SIG-M5 treated with dmso at 0.1 percent for 504 hours (cell line): Measurements from ENCODE around the gene KDM3B.
"Not testable (repeated sequence)": the region's sequence is repeated elsewhere in the genome, so short reads cannot be mapped to it uniquely, and the experiment has no call there.

Experiments used
- DNase-seq: peaks from one replicate; lab custom pipeline; 2025; ENCODE audit not compliant: unreplicated experiment; lab: John Stamatoyannopoulos, UW

KDM3B gene

DNA sequence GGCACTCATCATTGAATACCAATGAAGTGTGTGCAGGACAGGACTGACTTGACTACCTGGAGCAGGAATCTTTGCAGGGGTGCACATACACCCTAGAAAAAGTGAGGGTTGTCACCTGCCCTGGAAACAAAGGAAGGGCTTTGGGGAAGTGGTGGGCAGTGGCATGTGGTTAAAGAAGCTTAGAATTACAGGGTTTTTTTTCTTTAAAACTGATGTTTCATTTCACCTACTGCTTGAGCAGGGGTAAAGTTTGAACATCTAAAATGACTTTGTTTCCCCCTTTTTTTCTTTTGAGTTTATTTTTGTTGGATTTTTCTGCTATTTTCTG, 2.0 kb upstream of the KDM3B start:
- DNase-seq, result no peak

DNA sequence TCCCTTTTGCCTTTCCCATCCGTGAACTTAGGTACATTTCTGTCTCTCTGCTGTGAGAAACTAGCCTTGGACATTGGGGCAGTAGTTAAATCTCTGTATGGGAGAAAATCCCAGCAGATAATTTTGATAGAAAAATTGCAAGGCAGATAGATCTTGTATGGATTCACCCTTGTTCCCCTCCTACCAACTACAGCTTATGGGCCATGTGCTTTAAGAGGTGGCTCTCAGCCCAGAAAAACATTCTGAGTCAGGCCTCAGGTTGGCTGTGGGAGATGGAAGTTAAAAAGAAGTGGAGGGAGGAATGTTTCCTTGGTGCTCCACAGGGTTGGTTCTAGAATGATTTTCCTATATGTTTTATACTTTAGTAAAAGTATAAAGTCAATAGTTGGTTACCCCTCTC, 1.4 kb upstream of the KDM3B start:
- DNase-seq, result no peak

DNA sequence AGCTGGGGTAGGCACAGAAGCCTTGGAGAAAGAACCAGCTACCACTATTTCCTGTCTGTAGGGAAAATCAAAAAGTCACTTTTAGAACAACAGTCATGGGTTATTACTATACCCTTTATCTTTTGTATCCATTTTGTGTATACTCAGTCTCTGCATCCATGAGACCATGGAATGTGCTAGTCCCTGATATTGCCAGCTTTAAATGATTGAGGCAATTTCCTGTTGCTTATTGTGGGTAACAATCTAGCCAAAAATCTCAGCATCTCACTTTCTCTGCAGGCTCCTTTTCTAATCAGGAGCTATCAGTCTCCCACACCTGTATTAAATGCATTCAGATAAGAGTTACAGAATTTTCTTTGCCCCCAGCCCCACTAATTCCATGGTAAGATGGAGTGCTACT, 968 bp upstream of the KDM3B start:
- DNase-seq, result no peak

DNA sequence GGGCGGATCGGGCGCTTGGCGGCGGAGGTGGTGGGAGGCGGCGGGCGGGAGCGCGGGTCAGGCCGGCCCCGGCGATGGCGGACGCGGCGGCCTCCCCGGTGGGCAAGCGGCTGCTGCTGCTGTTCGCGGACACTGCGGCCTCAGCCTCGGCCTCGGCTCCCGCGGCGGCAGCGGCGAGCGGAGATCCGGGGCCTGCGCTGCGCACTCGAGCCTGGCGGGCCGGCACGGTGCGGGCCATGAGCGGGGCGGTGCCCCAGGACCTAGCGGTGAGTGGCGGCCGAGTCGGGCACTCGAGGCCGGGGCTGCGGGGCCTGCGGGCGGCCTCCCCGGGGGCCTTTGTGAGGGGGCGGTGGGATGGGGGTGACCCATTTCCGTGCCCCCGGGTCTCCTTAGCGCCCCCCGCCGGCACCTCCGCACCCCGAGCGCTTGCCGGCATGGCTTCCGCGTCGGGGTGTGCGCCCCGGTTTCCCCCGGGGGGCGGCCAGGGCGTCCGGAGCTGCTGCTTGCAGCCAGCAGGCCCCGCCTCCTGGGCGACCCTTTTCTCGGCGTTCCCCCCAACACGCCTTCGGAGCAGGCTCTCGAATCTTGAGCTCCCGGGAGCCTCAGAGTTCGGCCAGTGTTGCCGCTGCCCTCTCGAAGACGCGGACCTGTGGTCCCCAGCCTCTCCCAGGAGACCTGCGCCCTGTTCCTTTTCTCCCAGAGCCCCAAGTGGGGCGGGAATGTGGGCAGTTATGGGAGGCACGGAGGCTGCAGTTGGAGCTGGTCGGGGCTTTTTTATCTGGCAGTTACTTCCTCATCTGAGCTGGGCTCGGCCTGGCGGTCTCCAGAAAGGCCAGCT, 456 bp downstream of the KDM3B start:
- DNase-seq, result peak; percentile 74

DNA sequence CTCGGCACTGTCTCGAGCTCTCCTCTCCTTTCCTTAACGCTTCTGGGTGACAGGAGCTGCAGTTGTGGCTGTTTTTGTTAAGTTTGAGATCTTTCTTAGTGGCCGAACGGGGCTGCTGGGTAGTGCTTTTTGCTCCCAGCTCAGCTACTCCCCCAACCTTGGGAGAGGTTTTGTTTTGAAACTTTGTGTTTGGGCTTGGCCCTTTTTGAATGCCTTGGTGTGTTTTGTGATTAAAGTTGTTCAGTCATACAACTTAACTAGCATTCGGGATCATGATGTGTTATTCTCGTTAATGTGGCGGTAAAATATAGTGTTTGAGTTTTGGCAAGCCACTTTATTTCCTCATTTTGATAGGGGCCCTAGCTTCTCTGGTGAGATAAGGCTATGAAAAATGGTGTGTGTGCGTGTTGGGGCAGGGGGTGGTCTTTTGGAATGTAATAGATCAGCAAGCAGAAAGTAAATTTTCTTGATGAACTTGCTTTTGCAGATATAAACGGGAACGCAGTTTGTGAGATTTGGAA, 1.1 kb downstream of the KDM3B start:
- peak; percentile 53 for DNase-seq

DNA sequence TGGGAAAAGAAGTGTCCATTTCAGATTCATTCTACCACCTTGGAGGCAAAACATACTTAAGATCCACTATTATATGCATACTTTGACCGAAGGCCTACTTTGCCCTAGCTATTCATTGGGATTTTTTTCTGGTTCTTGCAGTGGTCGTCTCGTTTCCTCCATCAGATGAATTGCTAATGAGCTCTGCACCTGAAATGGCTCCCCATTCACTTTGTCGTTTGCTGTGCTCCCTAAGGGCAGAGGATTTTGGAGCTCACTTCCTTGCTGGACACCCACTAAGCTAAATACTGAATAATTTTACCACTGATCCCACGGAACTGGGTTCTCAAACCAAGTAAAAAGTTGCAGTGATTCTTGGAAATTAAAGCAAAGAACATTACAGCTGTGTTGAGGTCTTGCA, 1.9 kb downstream of the KDM3B start:
- DNase-seq, result no peak

DNA sequence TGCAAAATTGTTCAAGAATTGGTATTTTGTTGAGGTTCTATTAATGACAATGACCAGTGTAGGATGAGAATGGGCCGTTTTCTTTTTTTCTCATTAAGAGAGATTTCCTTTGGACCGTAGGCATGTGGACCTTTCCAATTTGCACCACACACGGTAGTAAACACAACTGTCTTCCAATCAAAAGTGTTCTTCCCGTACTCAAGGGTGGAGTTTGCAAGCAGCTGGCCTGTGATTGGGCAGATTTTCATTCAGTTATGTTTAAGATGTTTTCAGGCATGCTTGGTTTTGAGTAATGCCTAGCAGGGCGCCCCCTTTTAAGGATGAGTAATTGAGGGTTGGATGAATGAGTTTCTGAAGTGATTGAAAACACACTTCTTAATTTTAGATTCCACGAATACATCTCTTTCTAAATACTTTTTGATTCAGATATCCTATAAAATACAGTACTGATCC, 2.5 kb downstream of the KDM3B start:
- DNase-seq, result peak; percentile 90

DNA sequence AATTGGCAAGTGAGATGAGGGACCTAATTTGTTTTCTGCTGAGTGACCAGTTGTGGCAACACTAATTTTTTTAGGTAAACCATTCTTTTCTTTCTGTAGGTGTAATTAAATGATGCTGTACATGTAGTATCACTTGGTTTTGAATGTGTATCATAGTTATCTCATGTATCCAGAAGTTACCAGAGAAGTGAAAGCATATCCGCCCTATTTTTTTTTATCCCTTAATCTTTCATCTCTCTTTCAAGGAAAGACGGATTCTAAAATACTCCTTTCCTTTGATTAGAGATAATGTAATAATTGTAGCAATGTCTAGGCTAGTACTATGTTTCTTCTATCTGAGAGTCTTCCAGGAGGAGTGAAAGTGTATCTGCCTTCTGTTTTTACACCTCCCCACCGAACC, 7.1 kb downstream of the KDM3B start:
- DNase-seq, result no peak

DNA sequence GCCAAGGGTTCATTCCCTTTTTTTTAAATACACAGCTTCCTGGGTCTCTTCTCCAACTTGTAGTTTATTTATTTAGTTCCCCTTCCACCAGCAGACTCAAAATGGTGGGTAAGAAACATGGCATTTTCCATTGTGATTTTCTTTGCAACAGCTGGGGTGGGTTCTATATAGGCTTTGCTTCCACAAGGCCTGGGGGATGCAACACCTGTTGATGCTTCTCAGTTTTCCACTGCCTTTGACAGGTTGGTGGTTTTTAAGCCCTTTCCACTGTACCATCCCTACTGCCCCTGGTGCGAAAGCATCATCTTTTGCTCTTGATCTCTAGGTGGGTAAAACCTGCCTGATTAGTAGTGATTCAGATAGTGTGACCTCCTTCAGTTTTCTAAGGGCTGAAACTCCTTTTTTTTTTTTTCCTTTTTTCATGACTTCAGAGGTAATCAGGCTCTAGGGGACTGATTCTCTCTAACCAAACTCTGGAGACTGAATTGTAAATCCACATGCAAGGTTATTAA, 8.5 kb downstream of the KDM3B start:
- peak; percentile 8 for DNase-seq

DNA sequence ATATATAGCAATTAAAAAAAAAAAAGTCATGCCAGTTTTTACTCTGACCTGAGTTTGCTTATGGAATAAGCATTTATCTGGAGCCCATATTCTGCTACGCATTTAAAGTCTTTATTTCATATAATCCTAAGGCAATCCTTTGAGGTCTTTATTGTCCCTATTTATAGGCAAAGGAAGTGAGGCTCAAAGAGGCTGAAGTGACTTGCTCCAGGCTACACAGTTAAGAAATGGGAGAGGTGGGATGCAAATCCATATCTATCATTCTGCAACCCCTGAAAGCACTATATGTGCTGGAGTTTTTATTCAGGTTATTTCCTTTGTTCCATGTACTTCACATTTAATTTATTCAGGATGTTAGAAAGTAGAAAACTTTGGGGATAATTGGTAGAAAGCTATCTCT, 12.1 kb downstream of the KDM3B start:
- DNase-seq, result no peak

DNA sequence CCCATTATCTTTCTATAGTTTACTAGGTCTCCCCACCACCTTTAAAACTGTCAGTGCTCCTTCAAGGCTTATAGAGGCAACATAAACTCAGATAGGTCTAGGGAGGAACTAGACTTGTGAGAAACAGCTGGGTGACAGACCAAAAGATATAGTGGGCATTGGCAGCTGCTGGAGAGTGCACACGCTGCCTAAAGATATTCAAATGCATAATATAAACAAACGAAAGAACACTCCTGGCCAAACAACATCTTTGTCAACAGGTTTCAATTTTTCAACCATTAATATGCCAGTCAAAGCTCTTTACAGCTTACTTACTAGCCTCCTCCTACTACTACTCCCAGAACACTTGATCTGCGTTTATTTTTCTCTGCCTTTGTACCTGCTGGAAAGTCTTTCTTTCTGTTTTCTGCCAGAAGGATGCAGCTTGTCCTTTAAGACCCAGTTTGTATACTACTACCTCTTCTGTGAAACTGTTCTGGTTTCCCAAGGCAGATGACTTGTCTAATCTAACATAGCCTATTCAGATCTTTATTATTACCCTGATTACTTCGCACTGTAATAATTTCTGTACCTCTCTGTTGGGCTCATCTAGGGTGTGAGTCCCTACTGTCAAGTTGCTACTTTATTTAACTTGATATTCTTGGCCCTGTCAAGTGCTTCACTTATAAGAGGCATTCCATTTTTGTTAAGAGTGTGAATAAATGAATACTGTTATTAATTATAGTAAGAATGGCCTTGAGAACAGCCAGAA, 14.3 kb downstream of the KDM3B start:
- no peak for DNase-seq

DNA sequence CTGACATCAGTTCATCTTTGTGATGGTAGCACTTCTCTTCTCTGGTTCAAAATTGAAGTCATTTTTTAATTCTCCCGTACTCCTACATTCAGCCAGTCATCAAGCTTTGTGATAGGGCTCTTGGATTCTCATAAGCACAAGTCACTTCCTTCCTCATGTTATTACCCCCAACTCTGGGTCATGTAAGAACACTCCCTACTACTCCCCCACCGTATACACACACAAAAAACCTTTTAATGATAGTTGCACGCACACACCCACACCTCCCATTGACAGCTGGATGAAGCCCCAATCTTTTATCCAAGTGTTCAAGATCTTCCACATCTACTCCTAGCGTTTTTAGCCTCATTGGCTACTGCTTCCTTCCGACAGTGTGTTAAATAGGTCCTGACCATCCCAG, 16.8 kb downstream of the KDM3B start:
- peak; percentile 62 for DNase-seq

DNA sequence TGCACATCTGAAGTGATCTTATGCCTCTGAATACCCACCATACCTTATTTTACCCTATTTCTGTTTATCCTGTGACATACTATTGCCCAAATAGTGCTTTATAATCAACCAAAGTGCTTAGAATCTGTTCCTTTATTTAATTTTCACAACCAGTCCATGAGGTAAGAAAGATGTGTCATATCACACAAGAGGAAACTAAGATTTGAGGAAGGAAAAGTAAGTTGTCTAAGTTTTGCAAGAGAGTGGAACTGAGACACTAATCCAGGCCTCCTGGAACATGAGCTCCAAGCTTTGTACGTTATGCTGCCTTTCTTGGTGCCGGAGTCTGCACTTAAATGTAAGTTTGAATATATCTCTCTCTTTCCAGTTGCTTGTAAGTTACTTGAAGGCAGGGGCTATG, 17.2 kb downstream of the KDM3B start:
- DNase-seq, result peak; percentile 94

DNA sequence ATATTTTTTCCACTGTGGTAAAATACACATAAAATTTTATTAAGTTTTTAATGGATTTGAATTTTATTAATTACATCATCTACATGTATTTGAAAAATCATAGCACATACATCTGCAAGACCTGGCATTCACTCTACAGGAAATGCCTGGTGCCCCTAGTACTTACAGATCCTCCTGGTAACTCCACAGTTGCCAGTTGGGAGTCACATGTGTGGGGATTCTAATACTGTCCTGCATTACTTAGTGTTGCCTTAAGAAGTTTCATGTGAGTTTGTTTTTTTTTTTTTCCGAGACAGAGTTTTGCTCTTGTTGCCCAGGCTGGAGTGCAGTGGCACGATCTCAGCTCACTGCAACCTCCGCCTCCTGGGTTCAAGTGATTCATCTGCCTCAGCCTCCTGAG, 18.1 kb downstream of the KDM3B start:
- no peak for DNase-seq

DNA sequence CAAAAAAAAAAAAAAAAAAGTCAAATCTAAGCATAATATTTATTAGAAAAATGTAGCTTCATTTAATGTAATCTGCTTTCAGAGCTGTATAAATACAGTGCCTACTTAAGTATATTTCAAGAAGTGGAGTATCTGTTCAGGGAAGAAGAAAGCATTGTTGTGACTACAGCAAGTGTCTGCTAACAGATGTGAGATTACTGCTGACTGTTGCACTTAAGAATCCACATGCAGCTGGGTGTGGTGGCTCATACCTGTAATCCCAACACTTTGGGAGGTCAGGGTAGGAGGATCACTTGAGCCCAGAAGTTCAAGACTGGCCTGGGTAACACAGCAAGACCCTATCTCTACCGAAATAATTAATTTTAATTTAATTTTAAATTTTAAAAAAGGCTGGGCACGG, 19.0 kb downstream of the KDM3B start:
- no peak for DNase-seq

DNA sequence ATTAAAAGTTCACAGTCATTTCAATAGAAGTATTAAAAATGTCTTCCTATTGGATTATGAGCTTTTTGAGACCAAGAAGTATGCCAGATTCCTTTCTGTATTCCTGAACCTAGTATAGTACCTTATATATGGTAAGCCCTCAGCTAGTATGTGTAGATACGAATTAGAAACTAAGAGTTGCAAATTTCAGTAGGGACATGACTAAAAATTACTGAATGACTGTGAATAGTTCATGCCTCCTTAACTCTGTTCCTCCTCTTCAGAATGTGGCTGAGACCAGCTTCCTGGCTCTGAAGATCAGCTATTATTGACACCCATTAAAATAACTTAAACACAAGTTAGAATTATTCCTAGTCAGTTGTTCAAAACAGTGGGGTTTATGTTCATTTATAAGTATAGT, 19.7 kb downstream of the KDM3B start:
- no peak for DNase-seq

DNA sequence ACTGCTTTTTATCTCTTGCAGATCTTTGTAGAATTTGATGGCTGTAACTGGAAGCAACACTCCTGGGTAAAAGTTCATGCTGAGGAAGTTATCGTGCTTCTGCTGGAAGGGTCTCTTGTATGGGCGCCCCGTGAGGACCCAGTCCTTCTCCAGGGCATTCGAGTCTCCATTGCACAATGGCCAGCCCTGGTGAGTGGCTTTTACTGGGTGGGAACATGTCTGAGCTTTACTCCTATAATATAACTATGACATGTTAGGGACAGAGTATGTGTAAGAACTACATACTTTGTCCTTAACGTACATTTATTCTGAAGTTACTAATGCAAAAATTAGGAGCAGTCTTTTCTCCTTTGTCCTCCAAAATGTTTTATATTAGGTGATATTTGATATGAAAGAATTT, 20.2 kb downstream of the KDM3B start:
- DNase-seq, result no peak

DNA sequence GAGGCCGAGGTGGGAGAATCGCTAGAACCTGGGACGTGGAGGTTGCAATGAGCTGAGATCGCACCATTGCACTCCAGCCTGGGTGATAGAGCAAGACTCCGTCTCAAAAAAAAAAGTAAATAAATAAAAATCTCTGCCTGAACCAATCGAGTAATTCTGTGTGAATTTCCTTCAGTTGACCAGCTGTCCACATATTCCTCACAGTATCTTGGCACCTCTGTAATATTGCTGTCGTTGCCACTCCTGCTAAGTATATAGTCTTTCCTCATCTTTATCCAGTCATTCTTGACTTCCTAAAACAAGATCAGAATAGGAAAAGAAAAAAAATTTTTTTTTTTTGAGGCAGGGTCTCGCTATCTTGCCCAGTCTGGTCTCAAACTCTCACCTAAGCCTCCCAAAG, 29.9 kb downstream of the KDM3B start:
- no peak for DNase-seq

DNA sequence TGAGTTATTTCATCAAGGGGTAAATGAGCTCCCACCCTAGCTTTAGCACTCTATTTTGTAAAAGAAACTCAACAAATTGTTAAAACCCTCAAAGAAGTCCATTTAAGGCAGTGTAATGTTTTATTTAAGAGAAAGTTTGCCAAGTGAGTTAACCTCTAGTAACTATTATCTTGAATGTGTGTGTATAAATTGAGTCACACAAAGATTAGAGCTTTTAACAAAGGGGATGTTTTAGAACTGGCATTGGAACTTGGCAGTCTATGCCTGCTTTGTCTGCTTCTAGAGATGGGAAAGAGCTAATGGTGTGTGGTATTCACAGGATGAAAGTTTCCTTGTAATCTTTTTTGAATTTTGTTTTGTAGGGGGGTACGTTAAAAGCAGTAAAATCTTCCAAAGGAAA, 33.2 kb downstream of the KDM3B start:
- no peak for DNase-seq

DNA sequence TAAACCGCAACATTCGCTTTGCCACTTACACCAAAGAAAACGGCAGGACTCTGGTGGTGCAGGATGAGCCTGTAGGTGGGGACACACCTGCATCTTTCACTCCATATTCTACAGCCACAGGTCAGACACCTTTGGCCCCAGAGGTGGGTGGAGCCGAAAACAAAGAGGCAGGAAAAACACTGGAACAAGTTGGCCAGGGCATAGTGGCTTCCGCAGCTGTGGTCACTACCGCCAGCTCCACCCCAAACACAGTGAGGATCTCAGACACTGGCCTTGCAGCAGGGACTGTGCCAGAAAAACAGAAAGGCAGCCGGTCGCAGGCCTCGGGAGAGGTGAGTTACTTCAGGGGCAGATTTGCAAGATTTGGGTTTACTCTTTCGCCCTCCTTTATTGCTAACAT, 33.8 kb downstream of the KDM3B start:
- DNase-seq, result no peak

DNA sequence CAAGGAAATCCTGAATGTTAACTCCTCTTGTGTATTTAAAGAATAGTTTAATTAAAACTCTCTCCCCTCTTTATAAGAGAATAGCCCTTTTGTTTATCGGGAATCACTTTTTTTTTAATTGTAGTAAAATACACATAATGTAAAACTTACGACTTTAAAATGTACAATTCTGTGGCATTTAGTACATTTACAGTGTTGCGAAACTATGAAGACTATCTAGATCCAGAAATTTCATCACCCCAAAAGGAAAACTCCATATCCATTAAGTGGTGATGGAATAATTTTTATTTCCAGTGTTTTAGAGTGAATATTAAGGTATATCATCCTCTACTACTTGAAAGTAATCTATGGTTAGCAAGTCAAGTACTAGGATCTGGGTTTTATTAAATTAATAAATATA, 36.8 kb downstream of the KDM3B start:
- DNase-seq, result no peak

DNA sequence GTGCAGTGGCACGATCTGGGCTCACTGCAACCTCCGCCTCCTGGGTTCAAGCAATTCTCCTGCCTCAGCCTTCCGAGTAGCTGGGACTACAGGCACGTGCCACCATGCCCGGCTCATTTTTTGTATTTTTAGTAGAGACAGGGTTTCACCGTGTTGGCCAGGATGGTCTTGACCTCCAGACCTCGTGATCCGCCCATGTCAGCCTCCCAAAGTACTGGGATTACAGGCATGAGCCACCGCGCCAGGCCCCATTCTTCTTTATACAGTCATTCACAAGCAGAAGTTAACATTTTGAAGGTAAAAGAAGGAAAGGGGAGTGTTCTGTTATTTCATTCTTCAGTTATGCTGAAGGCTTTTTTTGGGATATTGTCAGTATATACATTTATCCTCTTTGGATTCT, 37.4 kb downstream of the KDM3B start:
- not testable (repeated sequence) for DNase-seq
